ENCODE measurements around the gene UGDH.
"Not testable (repeated sequence)": the region's sequence is repeated elsewhere in the genome, so short reads cannot be mapped to it uniquely, and the experiment has no call there.

UGDH gene

DNA sequence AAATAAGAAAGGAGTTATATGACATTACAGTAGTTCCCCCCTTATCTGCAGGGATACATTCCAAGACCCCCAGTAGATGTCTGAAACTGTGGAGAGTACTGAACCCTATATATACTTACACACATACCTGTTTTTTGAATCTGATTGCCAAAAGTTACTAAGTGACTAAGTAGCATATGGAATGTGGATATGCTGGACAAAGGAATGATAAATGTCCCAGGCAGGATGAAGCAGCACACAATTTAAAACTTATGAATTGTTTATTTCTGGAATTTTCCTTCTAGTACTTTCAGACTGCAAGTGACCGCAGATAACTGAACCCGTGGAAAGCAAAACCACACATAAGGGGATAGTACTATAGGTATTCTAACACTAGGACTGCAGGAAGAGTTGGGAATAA lies 22.7 kb downstream of the UGDH start:
- no peaks in the 10 kb centered on the region for H3K4me1 ChIP-seq (ENCODE audit: low read length)
- no peaks in the 10 kb centered on the region for H3K79me2 ChIP-seq (ENCODE audit: low read length)
- no peak overlapping the region for H3K27ac ChIP-seq (ENCODE audit: low read length)
- H3K4me3 ChIP-seq (ENCODE audit: low read length) = no peak overlapping the region
- H3K36me3 ChIP-seq (replicated peaks; ENCODE audit: insufficient read depth, low read length) = no peaks in the 10 kb centered on the region
- no peaks in the 10 kb centered on the region for H3K9me2 ChIP-seq (replicated peaks; ENCODE audit: insufficient read depth, low read length)
- H3K9me3 ChIP-seq (replicated peaks; ENCODE audit: insufficient read depth, low read length) = no peaks in the 10 kb centered on the region
- H3K4me2 ChIP-seq (ENCODE audit: low read depth, low read length) = no peak overlapping the region
- H3F3A ChIP-seq (ENCODE audit: insufficient read depth, low read length) = no peaks in the 10 kb centered on the region
- H3K9ac ChIP-seq (ENCODE audit: low read length) = no peak overlapping the region
- no peaks in the 10 kb centered on the region for H4K20me1 ChIP-seq (ENCODE audit: insufficient read depth, low read length)
- DNase-seq = no peak
- no peaks in the 10 kb centered on the region for H3K27me3 ChIP-seq (replicated peaks; ENCODE audit: insufficient read depth, low read length)
- TF ChIP-seq EZH2phosphoT487 (IDR thresholded peaks at IDR 0.05; ENCODE audit: low read length) = no peak
- TF ChIP-seq, protein P1, sequence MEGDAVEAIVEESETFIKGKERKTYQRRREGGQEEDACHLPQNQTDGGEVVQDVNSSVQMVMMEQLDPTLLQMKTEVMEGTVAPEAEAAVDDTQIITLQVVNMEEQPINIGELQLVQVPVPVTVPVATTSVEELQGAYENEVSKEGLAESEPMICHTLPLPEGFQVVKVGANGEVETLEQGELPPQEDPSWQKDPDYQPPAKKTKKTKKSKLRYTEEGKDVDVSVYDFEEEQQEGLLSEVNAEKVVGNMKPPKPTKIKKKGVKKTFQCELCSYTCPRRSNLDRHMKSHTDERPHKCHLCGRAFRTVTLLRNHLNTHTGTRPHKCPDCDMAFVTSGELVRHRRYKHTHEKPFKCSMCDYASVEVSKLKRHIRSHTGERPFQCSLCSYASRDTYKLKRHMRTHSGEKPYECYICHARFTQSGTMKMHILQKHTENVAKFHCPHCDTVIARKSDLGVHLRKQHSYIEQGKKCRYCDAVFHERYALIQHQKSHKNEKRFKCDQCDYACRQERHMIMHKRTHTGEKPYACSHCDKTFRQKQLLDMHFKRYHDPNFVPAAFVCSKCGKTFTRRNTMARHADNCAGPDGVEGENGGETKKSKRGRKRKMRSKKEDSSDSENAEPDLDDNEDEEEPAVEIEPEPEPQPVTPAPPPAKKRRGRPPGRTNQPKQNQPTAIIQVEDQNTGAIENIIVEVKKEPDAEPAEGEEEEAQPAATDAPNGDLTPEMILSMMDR (IDR thresholded peaks at IDR 0.05; ENCODE audit: low read length) = no peak
- TF ChIP-seq EZH2 (optimal IDR thresholded peaks at IDR 0.05; ENCODE audit: low read depth, low read length) = no peak
- H2AFZ ChIP-seq (ENCODE audit: low read length) = no peak overlapping the region

DNA sequence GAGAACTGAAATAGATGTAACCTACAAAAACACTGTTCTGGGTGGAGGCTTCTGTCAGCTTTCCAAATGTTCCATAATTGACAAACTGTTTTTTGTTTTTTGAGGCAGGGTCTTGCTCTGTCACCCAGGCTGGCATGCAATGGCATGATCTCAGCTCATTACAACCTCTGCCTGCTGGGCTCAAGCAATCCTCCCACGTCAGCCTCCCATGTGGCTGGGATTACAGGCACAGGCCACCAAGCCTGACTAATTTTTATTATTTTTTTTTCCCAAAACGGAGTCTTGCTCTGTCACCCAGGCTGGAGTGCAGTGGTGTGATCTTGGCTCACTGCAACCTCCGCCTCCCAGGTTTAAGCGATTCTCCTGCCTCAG lies 24.6 kb downstream of the UGDH start:
- H3K9ac ChIP-seq (ENCODE audit: low read length); H3K36me3 ChIP-seq (replicated peaks; ENCODE audit: insufficient read depth, low read length); H2AFZ ChIP-seq (ENCODE audit: low read length); H3F3A ChIP-seq (ENCODE audit: insufficient read depth, low read length); H3K27ac ChIP-seq (ENCODE audit: low read length); H3K9me2 ChIP-seq (replicated peaks; ENCODE audit: insufficient read depth, low read length); H4K20me1 ChIP-seq (ENCODE audit: insufficient read depth, low read length); H3K4me2 ChIP-seq (ENCODE audit: low read depth, low read length); H3K79me2 ChIP-seq (ENCODE audit: low read length); H3K9me3 ChIP-seq (replicated peaks; ENCODE audit: insufficient read depth, low read length); H3K27me3 ChIP-seq (replicated peaks; ENCODE audit: insufficient read depth, low read length); DNase-seq; H3K4me3 ChIP-seq (ENCODE audit: low read length); H3K4me1 ChIP-seq (ENCODE audit: low read length): not testable (repeated sequence)

DNA sequence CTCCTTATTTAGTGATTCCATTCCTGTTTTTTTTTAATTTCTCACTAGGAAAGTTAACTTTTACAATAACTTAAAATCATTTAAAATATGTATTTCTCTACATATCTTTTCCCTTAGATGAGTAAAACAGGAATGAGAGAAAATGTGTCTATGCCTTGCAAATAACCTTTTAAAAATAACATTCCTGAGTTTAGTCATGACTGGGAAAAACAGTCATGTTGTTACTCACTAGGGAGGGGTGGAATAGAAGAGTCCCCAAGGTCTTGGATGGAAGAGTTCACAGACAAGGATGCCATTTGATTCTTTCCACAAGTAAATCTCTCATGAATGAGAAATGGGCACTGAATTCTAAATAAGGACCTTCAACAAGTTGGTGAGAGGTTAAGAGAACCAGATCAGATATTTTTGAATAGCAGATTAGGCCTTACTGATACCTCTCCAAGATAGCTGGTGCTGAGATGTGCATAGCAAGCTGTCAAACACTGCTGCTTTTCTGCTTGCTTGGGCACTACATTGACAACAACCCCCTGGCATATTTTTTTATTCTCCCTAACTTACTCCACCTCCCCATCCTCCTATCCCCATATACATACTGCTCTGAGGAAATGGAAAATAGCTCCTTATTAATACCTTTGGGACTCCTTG lies 25.1 kb downstream of the UGDH start:
- no peak overlapping the region for H2AFZ ChIP-seq (ENCODE audit: low read length)
- TF ChIP-seq EZH2 (optimal IDR thresholded peaks at IDR 0.05; ENCODE audit: low read depth, low read length) (no peak), EZH2phosphoT487 (IDR thresholded peaks at IDR 0.05; ENCODE audit: low read length) (no peak)
- TF ChIP-seq, protein P1 (IDR thresholded peaks at IDR 0.05; ENCODE audit: low read length) = no peak
- H3K27ac ChIP-seq (ENCODE audit: low read length) = no peak overlapping the region
- H3K36me3 ChIP-seq (replicated peaks; ENCODE audit: insufficient read depth, low read length) = no peaks in the 10 kb centered on the region
- H3K9me3 ChIP-seq (replicated peaks; ENCODE audit: insufficient read depth, low read length) = no peaks in the 10 kb centered on the region
- H3K9ac ChIP-seq (ENCODE audit: low read length) = no peak overlapping the region
- H3K27me3 ChIP-seq (replicated peaks; ENCODE audit: insufficient read depth, low read length) = no peaks in the 10 kb centered on the region
- no peaks in the 10 kb centered on the region for H3K9me2 ChIP-seq (replicated peaks; ENCODE audit: insufficient read depth, low read length)
- H4K20me1 ChIP-seq (ENCODE audit: insufficient read depth, low read length) = no peaks in the 10 kb centered on the region
- no peaks in the 10 kb centered on the region for H3K79me2 ChIP-seq (ENCODE audit: low read length)
- no peak overlapping the region for H3K4me3 ChIP-seq (ENCODE audit: low read length)
- H3K4me1 ChIP-seq (ENCODE audit: low read length) = no peaks in the 10 kb centered on the region
- H3K4me2 ChIP-seq (ENCODE audit: low read depth, low read length) = no peak overlapping the region
- no peak for DNase-seq
- H3F3A ChIP-seq (ENCODE audit: insufficient read depth, low read length) = no peaks in the 10 kb centered on the region

DNA sequence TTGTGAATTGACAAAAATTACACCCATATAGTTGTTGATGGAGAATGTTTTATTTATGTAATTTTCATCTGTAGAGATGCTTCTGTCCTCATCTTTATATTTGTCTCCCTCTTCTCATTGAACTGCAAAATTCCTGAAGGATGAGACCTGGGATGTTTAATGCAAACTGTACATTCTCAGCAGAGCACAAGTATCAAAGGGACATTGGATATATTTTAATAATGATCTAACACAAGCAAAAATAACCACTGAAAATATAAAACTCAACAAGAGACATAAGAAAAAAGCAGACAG lies 28.6 kb downstream of the UGDH start:
- Histone ChIP-seq H3K9me2 (replicated peaks; ENCODE audit: insufficient read depth, low read length) (no peaks in the 10 kb centered on the region), H3K79me2 (ENCODE audit: low read length) (no peaks in the 10 kb centered on the region), H3F3A (ENCODE audit: insufficient read depth, low read length) (no peaks in the 10 kb centered on the region), H3K4me3 (ENCODE audit: low read length) (no peak overlapping the region), H3K4me1 (ENCODE audit: low read length) (no peaks in the 10 kb centered on the region), H3K27me3 (replicated peaks; ENCODE audit: insufficient read depth, low read length) (no peaks in the 10 kb centered on the region), H4K20me1 (ENCODE audit: insufficient read depth, low read length) (no peaks in the 10 kb centered on the region), H3K9me3 (replicated peaks; ENCODE audit: insufficient read depth, low read length) (no peaks in the 10 kb centered on the region), H2AFZ (ENCODE audit: low read length) (no peak overlapping the region), H3K27ac (ENCODE audit: low read length) (no peak overlapping the region), H3K36me3 (replicated peaks; ENCODE audit: insufficient read depth, low read length) (no peaks in the 10 kb centered on the region), H3K9ac (ENCODE audit: low read length) (no peak overlapping the region), H3K4me2 (ENCODE audit: low read depth, low read length) (no peak overlapping the region)
- DNase-seq = no peak
- TF ChIP-seq, protein P1 (IDR thresholded peaks at IDR 0.05; ENCODE audit: low read length) = no peak
- no peak for TF ChIP-seq EZH2 (optimal IDR thresholded peaks at IDR 0.05; ENCODE audit: low read depth, low read length)
- no peak for TF ChIP-seq EZH2phosphoT487 (IDR thresholded peaks at IDR 0.05; ENCODE audit: low read length)
